ENCODE measurements around the gene IDH2.
"Not testable (repeated sequence)": the region's sequence is repeated elsewhere in the genome, so short reads cannot be mapped to it uniquely, and the experiment has no call there.

- TF ChIP-seq CTCF, EZH2 (IDR thresholded peaks at IDR 0.05): not testable (repeated sequence)
These were observed 48.3 kb upstream of the IDH2 start for GRCh38 chr15:90150551-90150950.

All from neural progenitor cell (in vitro differentiated cells).